Measurements from ENCODE around the gene PTP4A1.
A peak's percentile ranks its signal among the peaks of the same experiment; 100 is the strongest.

PTP4A1 gene

DNA sequence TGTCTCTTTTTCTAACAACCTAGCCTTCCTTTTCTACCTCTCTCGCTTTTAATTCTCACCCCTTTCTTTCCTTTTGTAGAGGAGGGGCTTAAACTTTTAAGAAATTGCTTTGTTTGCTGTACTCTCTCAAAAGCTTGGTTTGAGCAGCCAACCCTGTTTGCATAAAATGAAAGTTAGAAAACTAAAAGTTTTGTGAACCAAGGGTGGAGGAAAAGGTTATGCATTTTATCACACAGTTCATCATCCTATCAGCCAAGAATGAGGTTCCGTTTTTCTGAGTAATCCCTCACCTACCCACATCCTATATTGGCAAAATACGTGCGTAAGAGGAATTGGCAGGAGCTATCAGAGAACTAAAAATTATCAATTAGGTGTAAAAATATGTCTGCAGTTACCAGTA, 42.8 kb upstream of the PTP4A1 start:
- in situ Hi-C loops (cut with HindIII; ENCODE audit: low sequenced_read_pairs), result no loop called here
- TF ChIP-seq CTCF (IDR thresholded peaks at IDR 0.05; ENCODE audit: low read depth, low read length, missing control alignments), result no peak
- H3K4me3 ChIP-seq (ENCODE audit: low read depth, low read length), result no peak overlapping the region
- DNase-seq (ENCODE audit: low read depth), result peak; percentile 0

- no peak for DNase-seq (ENCODE audit: low read depth)
- in situ Hi-C loops (cut with HindIII; ENCODE audit: low sequenced_read_pairs), result no loop called here
- TF ChIP-seq CTCF (IDR thresholded peaks at IDR 0.05; ENCODE audit: low read depth, low read length, missing control alignments), result no peak
- H3K4me3 ChIP-seq (ENCODE audit: low read depth, low read length), result no peak overlapping the region
These were observed 42.1 kb upstream of the PTP4A1 start for GRCh38 chr6:63530182-63530581.

GRCh38 chr6:63530991-63531390, 41.3 kb upstream of the PTP4A1 start:
- TF ChIP-seq CTCF (IDR thresholded peaks at IDR 0.05; ENCODE audit: low read depth, low read length, missing control alignments), result no peak
- in situ Hi-C loops (cut with HindIII; ENCODE audit: low sequenced_read_pairs), result no loop called here
- no peak overlapping the region for H3K4me3 ChIP-seq (ENCODE audit: low read depth, low read length)
- DNase-seq (ENCODE audit: low read depth), result no peak

DNA sequence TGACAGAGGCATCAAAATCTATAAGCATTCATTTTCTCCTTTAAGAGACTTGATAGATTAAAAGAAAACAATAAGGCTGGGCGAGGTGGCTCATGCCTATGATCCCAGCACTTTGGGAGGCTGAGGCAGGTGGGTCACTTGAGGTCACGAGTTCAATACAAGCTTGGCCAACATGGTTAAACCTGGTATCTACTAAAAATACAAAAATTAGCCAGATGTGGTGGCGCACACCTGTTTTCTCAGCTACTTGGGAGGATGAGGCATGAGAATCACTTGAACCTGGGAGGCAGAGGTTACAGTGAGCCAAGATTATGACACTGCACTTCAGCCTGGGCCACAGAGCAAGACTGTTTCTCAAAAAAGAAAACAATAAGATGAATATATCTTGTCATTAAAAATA, 39.3 kb upstream of the PTP4A1 start:
- no peak for TF ChIP-seq CTCF (IDR thresholded peaks at IDR 0.05; ENCODE audit: low read depth, low read length, missing control alignments)
- no peak overlapping the region for H3K4me3 ChIP-seq (ENCODE audit: low read depth, low read length)
- DNase-seq (ENCODE audit: low read depth), result no peak
- in situ Hi-C loops (cut with HindIII; ENCODE audit: low sequenced_read_pairs), result no loop called here

DNA sequence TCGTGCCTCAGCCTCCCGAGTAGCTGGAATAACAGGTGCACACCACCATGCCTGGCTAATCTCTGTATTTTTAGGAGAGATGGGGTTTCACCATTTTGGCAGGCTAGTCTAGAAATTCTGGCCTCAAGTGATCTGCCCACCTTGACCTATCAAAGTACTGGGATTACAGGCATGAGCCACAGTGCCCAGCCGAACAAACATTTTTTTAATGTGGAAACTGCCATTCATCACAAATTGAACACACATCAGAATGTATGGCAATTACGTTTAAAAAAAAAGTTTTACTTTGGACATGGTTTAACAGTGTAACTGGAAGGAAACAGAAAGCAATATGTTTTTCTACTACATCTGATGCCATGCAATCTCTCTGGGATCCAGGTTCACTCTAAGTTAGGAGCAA, 38.3 kb upstream of the PTP4A1 start:
- no peak for DNase-seq (ENCODE audit: low read depth)
- no peak overlapping the region for H3K4me3 ChIP-seq (ENCODE audit: low read depth, low read length)
- TF ChIP-seq CTCF (IDR thresholded peaks at IDR 0.05; ENCODE audit: low read depth, low read length, missing control alignments), result no peak
- in situ Hi-C loops (cut with HindIII; ENCODE audit: low sequenced_read_pairs), result no loop called here

GRCh38 chr6:63537201-63537958, 34.9 kb upstream of the PTP4A1 start:
- no peak for TF ChIP-seq CTCF (IDR thresholded peaks at IDR 0.05; ENCODE audit: low read depth, low read length, missing control alignments)
- H3K4me3 ChIP-seq (ENCODE audit: low read depth, low read length), result no peak overlapping the region
- DNase-seq (ENCODE audit: low read depth), result peak; percentile 35
- in situ Hi-C loops (cut with HindIII; ENCODE audit: low sequenced_read_pairs), result no loop called here

Measured in astrocyte of the cerebellum (primary cell).